ENCODE data around the gene EXOC6B.
"Not testable (repeated sequence)": the region's sequence is repeated elsewhere in the genome, so short reads cannot be mapped to it uniquely, and the experiment has no call there.

EXOC6B gene

GRCh38 chr2:72494392-72494791 is 331.4 kb downstream of the EXOC6B start:
- ChIA-PET POLR2A (ENCODE audit: low non-redundant PET) (no interaction called here), CTCF (no interaction called here)
- no peak for TF ChIP-seq CTCF (conservative IDR thresholded peaks at IDR 0.05; ENCODE audit: low read depth)
- no peak for DNase-seq (ENCODE audit: low spot score)
- no peak overlapping the region for H3K27ac ChIP-seq

- POLR2A ChIA-PET (ENCODE audit: low non-redundant PET); CTCF ChIA-PET; DNase-seq (ENCODE audit: low spot score); H3K27ac ChIP-seq: not testable (repeated sequence)
Measured at GRCh38 chr2:72484622-72485021, 341.2 kb downstream of the EXOC6B start.

DNA sequence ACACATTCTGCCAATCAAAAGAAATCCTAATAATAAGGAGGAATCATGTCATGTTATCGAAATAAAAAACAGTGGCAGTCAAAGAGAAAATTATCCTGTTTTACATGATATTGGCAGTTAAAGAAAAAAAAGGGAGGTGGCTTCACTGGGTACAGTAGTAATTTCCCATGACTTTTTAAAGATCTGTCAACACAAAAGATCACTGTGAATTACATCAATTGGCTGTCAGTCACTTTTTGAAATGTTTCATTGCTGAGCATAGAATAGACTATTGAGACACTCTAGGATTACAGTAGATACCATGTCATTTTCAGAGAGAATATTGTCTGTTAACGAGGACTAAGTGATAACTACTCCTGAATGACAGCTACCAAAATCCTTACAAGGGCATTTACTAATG is 342.5 kb downstream of the EXOC6B start:
- TF ChIP-seq CTCF (conservative IDR thresholded peaks at IDR 0.05; ENCODE audit: low read depth), result no peak
- ChIA-PET CTCF (no interaction called here), POLR2A (ENCODE audit: low non-redundant PET) (no interaction called here)
- no peak overlapping the region for H3K27ac ChIP-seq
- DNase-seq (ENCODE audit: low spot score), result no peak

- TF ChIP-seq CTCF (conservative IDR thresholded peaks at IDR 0.05; ENCODE audit: low read depth), result no peak
- no peak overlapping the region for H3K27ac ChIP-seq
- ChIA-PET POLR2A (ENCODE audit: low non-redundant PET) (no interaction called here), CTCF (no interaction called here)
- DNase-seq (ENCODE audit: low spot score), result no peak
Measured at GRCh38 chr2:72475246-72475645, 350.6 kb downstream of the EXOC6B start.

DNA sequence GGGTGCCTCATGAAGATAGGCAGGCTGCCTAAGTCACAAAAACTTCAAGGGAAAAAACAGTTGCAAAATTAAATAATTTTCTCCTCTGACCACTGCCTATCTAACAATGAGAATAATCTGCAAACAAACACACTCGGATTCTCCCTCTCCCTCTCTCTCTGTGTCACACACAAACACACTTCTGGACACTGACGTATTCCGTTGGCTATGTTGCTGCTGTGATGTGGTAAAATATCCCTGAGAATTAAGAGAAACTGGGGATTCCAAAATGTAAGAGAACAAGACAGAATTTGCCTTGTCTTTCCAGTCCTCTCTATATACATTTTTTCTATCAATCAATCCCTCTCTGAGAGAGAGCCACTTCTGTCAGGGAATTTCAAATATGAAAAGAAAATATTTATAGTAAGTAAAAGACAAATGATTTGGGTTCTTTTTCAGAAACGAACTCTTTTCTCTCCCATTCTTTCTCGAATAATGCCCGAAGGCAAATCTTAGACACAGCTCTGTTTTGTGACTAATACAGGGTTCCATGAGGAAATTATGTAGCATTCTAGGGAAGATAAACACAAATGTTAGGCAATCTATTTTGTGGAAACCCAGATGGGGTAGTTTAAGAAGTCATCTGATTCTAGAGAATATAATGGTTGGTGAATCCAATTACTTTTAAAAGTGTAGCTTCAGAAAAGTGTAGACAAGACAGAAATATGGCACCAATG is 367.9 kb downstream of the EXOC6B start:
- POLR2A ChIA-PET (ENCODE audit: low non-redundant PET), result no interaction called here
- CTCF ChIA-PET, result no interaction called here
- TF ChIP-seq CTCF (conservative IDR thresholded peaks at IDR 0.05; ENCODE audit: low read depth), result no peak
- H3K27ac ChIP-seq, result no peak overlapping the region
- DNase-seq (ENCODE audit: low spot score), result peak; percentile 6

- TF ChIP-seq CTCF (conservative IDR thresholded peaks at IDR 0.05; ENCODE audit: low read depth), result no peak
- no peak overlapping the region for H3K27ac ChIP-seq
- ChIA-PET CTCF (no interaction called here), POLR2A (ENCODE audit: low non-redundant PET) (no interaction called here)
- no peak for DNase-seq (ENCODE audit: low spot score)
Measured at GRCh38 chr2:72454189-72454588, 371.6 kb downstream of the EXOC6B start.

DNA sequence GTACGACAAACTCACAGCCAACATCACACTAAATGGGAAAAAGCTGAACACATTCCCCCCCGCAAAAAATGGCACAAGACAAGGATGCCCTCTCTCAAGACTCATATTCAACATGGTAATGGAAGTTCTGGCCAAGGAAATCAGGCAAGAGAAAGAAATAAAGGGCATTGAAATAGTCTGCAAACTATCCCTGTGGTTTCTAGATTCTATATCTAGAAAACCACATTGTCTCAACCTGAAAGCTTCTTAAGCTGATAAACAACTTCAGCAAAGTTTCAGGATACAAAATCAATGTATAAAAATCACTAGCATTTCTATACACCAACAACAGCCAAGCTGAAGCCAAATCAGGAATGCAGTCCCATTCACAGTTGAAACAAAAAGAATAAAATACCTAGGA is 383.6 kb downstream of the EXOC6B start:
- ChIA-PET POLR2A (ENCODE audit: low non-redundant PET) (no interaction called here), CTCF (no interaction called here)
- no peak overlapping the region for H3K27ac ChIP-seq
- no peak for TF ChIP-seq CTCF (conservative IDR thresholded peaks at IDR 0.05; ENCODE audit: low read depth)
- no peak for DNase-seq (ENCODE audit: low spot score)
